ENCODE measurements around the gene SOX2.
A peak's percentile ranks its signal among the peaks of the same experiment; 100 is the strongest.

SOX2 gene

DNA sequence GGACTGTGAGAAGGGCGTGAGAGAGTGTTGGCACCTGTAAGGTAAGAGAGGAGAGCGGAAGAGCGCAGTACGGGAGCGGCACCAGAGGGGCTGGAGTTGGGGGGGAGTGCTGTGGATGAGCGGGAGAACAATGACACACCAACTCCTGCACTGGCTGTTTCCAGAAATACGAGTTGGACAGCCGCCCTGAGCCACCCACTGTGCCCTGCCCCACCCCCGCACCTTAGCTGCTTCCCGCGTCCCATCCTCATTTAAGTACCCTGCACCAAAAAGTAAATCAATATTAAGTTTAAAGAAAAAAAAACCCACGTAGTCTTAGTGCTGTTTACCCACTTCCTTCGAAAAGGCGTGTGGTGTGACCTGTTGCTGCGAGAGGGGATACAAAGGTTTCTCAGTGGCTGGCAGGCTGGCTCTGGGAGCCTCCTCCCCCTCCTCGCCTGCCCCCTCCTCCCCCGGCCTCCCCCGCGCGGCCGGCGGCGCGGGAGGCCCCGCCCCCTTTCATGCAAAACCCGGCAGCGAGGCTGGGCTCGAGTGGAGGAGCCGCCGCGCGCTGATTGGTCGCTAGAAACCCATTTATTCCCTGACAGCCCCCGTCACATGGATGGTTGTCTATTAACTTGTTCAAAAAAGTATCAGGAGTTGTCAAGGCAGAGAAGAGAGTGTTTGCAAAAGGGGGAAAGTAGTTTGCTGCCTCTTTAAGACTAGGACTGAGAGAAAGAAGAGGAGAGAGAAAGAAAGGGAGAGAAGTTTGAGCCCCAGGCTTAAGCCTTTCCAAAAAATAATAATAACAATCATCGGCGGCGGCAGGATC is at the start of gene SOX2:
Gene SOX2 (plus strand): TSS at position 601 of the 811 bp plus-strand sequence. CDS start 436 bp downstream, outside the sequence.
- DNase-seq = peak; percentile 31

- no peak for DNase-seq
Observed at GRCh38 chr3:181683563-181683962, 28.2 kb upstream of the SOX2 start.

DNA sequence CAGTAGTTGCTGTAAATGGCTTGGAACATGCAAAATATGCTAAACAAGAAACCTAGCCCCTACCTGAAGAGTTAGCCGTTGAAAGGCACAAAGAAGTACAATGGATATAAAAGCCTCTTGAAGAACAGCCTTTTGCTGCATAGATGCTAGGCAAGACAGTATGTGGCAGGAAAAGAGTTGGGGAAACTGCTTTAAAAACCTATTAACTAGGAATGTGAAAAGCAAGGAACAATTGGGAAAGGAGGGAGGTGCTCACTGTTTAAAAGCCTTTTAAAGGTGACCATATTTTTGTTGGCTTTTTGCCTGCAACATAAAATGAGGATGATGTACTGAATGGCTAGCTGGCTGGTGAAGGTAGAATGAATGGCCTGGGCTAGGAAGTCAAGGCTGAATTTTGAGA is 24.5 kb upstream of the SOX2 start:
- no peak for DNase-seq

- no peak for DNase-seq
Observed at GRCh38 chr3:181687731-181688130, 24.0 kb upstream of the SOX2 start.

DNA sequence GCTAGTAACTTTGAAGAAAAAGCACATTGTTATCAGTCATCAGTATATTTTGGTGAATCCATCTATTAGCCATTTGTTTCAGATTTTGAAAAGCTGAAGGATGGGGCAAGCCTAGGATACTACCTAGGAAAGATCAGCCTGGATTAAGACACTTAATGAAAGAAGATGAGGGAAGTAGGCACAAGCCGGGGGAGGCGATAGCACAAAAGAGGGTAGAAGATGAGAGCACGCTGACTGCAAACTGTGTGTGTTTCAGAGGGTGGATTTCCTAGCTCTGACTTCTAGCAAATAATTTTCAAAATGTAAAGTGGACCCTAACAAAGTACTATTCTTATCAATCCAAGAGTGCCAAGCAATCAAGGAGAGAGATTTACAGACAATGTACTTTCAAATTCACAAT is 22.2 kb upstream of the SOX2 start:
- DNase-seq = no peak

DNA sequence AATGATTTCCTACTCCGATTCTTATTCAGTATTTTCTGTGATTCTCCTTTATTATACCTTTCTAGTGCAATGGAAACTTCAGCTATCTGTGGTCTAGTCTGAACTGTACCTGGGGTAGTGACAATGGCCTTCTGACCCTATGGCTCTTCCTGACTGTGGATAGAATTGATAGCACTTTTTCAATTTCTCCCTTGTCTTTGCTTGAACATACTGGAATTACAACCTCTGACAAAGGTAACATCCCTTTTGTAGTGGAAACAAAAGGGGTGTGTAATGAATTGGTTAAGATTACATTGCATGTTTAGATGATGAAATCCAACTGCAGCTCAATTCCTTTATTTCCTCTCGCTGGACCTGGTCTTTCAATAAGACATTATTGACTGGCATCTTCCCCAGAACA is 21.0 kb upstream of the SOX2 start:
- no peak for DNase-seq

GRCh38 chr3:181691901-181692300 is 19.8 kb upstream of the SOX2 start:
- no peak for DNase-seq

- DNase-seq = no peak
Observed at GRCh38 chr3:181692311-181693145, 19.2 kb upstream of the SOX2 start.

- no peak for DNase-seq
Observed at GRCh38 chr3:181693280-181693679, 18.4 kb upstream of the SOX2 start.

- no peak for DNase-seq
Observed at GRCh38 chr3:181694805-181695660, 16.7 kb upstream of the SOX2 start.

- no peak for DNase-seq
Observed at GRCh38 chr3:181695661-181696491, 15.8 kb upstream of the SOX2 start.

GRCh38 chr3:181696626-181697230 is 15.0 kb upstream of the SOX2 start:
- no peak for DNase-seq

DNA sequence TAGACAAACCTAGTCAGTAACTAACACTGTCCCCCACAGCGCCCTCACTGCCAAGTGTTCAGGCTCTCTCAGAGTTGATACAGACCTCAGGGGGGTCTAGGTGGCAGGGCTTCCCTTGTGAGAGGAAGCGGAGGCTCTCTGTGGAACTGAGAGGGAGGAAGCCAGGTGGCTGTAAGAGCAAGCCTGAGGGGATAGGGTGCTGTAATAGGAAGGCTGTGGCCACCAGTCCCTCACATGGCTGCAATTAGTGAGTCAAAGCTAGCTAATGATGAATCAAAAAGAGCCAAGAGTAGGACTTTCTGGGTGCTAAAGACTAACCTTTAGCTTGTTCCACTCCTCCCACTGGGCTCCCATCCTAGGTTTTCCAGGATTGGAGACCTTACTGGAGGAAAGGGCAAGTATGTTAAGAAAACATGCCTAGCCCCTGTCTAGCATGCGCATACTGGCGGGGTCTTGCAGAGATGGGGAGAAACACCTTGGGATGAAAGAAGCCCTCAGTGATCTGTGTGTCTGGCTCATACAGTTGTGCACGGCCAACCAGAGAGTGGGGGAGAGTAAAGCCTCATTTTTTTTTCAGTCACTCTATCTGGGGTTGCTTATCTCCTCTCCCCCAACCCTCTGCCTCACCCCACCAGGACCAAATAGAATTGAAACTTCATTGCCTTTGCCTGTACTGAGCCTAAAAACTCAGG is 13.3 kb upstream of the SOX2 start:
- DNase-seq = no peak

DNA sequence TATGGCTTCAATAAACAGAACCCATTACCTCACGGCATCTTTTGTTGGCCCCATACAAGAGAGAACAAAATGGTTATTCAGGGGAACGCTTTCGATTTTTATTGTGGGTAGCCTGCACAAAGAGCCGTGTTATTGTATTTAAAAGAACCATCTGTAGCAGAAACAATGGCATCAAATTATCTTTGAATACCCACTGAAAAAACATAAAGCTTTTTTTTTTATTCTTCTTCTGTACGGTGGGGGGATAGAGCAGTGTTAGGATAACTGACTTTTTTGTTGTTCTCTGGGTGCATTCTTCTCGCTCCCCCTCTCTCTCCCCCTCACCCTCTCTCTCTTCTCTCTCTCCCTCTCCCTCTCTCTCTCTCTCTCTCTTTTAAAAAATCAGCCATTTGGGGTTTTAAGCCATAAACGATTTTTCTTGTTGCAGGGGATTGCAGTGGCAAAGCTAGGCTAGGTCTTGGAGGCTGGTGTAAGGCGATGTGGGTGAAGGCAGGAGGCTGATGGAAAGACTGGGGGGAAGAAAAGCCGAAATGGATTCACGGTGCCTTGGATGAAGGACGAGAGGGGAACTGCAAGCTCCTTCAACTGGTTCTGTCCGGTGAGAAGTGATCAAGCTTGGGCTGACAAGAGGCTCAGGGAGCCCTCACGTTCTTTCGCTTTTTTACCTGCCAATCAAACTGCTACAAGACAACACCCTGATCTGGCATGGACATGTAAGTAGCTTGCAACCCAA is 12.4 kb upstream of the SOX2 start:
- DNase-seq = no peak

DNA sequence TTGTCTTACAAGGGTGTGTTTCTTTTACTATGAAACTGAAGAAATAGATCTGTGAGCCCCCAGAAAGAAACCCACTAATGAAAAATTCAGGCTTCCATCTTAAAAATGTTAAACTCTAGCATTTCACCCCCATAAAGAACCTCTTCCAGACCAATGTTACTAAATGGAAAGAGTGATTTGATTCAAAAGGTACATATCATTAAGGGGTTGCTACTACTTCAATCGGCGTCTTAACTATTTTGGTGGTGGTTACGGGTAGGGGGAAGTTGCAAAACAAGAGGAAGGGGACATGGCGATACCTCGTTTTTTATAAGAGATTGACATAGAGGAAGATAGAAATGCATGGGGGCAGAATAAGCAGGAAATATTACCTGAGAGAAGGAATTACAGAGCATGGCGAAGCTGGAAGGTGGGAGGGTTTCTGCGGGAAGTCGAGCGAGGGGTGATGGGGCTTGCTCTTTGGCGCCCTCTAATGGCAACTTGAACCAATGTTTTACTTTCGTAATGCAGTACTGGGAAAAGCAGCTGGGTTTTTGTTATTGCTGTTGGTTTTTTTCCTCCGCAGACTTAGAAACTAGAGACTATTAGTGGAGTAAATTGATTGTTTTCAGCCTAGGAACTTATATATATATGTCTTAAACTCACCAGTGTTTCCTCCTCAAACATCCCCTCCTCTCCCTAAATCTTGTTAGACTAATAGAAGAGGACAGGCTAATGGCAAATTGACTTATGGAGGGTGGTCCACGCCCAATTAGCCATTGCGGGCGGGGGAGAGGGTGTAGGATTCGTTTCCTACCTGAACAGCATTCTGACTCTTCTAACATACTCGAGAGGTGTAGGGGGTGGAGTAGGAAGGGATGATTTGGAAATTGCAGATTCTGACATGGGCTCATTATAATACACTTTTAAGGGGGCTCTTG is 11.3 kb upstream of the SOX2 start:
- DNase-seq = peak; percentile 65

GRCh38 chr3:181701096-181701495 is 10.6 kb upstream of the SOX2 start:
- no peak for DNase-seq

DNA sequence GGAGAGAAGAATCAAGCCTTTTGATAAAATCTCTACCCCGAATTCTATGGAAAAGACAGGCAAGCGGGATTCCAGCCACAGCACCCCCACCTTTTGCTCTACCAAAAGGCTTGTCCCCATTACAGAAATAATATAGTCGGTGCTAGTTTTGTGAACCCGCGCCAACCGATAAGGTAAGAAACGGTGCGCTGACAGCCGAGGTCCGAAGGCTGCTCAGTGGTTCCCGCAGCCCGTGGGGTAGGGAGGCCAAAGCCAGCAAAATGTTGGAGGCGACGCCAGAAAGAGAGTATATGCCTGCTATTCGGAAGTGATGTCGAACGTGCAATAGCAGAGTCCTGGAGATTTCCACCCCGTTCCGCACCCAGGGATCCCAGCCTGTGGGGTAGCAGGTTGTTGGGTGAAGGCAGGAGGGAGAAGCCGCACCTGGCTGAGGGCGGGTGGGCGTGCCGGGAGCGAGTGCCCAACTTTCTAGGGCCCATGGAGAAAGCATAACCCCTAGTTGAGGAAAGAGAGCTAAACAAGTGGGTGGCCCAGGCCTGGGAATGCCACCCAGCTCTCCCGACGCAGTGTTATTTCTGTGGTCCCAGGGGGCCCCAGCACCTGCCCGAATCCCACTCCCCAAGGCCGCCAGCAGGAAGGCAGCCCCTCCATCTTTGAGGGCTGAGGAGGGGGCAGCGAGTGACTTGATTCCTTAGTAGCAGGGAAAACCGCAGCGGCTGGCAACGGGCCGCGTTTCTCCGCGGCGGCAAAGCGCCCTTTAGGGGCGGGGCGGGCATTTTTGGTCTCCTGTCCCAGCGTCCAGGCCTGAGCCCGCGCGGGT is 7.9 kb upstream of the SOX2 start:
- DNase-seq = no peak

- DNase-seq = no peak
Observed at GRCh38 chr3:181704421-181705085, 7.2 kb upstream of the SOX2 start.

Measured in activated CD4-positive, alpha-beta T cell treated with anti-CD3 and anti-CD28 coated beads, Interleukin-10, Interleukin-2, amounts not matched to agents 100 ng/mL and 50 ng/mL, durations not matched to agents 16 hours and 8 hours (primary cell).